ENCODE data around the gene MOB3C.

DNA sequence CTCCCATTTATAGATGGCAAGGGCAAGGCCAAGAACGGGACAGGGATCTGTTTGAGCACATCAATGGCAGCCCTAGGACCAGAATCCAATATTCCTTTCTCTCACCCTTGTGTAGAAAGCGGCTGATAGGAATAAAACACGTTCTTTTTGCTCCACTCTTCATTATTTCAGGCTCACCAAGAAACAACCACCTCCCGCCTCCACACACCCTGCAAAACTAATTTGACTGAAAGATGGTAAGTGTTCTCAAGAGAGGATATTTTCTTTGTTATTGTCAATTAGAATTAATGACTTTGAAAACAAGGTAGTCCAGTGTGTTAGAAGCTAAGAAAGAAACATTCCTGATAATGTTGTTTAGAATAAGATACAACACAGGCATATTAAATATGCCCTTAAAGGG, 53.3 kb downstream of the MOB3C start:
- TF ChIP-seq CTCF (IDR thresholded peaks at IDR 0.05; ENCODE audit: poor library complexity, severe bottlenecking) (no peak), TAF1 (IDR thresholded peaks at IDR 0.05; ENCODE audit: low read depth) (no peak), POLR2AphosphoS5 (IDR thresholded peaks at IDR 0.05) (no peak), EP300 (conservative IDR thresholded peaks at IDR 0.05; ENCODE audit: poor library complexity, severe bottlenecking) (no peak), EZH2 (IDR thresholded peaks at IDR 0.05; ENCODE audit: borderline replicate concordance, insufficient read depth, low read length, poor library complexity, severe bottlenecking) (no peak)
- TF ChIP-seq, protein P1, sequence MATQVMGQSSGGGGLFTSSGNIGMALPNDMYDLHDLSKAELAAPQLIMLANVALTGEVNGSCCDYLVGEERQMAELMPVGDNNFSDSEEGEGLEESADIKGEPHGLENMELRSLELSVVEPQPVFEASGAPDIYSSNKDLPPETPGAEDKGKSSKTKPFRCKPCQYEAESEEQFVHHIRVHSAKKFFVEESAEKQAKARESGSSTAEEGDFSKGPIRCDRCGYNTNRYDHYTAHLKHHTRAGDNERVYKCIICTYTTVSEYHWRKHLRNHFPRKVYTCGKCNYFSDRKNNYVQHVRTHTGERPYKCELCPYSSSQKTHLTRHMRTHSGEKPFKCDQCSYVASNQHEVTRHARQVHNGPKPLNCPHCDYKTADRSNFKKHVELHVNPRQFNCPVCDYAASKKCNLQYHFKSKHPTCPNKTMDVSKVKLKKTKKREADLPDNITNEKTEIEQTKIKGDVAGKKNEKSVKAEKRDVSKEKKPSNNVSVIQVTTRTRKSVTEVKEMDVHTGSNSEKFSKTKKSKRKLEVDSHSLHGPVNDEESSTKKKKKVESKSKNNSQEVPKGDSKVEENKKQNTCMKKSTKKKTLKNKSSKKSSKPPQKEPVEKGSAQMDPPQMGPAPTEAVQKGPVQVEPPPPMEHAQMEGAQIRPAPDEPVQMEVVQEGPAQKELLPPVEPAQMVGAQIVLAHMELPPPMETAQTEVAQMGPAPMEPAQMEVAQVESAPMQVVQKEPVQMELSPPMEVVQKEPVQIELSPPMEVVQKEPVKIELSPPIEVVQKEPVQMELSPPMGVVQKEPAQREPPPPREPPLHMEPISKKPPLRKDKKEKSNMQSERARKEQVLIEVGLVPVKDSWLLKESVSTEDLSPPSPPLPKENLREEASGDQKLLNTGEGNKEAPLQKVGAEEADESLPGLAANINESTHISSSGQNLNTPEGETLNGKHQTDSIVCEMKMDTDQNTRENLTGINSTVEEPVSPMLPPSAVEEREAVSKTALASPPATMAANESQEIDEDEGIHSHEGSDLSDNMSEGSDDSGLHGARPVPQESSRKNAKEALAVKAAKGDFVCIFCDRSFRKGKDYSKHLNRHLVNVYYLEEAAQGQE (IDR thresholded peaks at IDR 0.05; ENCODE audit: borderline replicate concordance) = no peak

Data from neural cell (in vitro differentiated cells).